ENCODE measurements around the gene ACTL6B.

GRCh38 chr7:100685631-100686145 is 29.4 kb upstream of the ACTL6B start:
- no peak for TF ChIP-seq FOXA1 (IDR thresholded peaks at IDR 0.05)
- no peak for TF ChIP-seq L3MBTL2 (conservative IDR thresholded peaks at IDR 0.05)
- no peak for TF ChIP-seq SP1 (IDR thresholded peaks at IDR 0.05)
- TF ChIP-seq FOXK2 (IDR thresholded peaks at IDR 0.05) = no peak
- no peak for TF ChIP-seq LEF1 (IDR thresholded peaks at IDR 0.05; ENCODE audit: borderline replicate concordance)

Data from HEK293T (cell line).